Mammary epithelial cell (primary cell): ENCODE results near the gene MTURN.

Source experiments
- EZH2 ChIP-seq: IDR thresholded peaks from 2 replicates; pipeline ENCODE4 v1.6.1; 2012; ENCODE audit warnings: low read length, inconsistent platforms, borderline replicate concordance
- TF ChIP-seq, protein P1 (sequence below), 2 donors: IDR thresholded peaks in 1 of 2; conservative IDR thresholded peaks in 1 of 2; 2 replicates each; pipeline ENCODE4 v1.5.1; 2011 to 2012; ENCODE audit warnings: inconsistent platforms in 2 of 2, low read length in 2 of 2, mild to moderate bottlenecking in 2 of 2, control low read depth in 1 of 2, low read depth in 1 of 2; ENCODE audit not compliant: insufficient read depth in 1 of 2; ENCODE audit errors: extremely low read depth in 1 of 2

DNA sequence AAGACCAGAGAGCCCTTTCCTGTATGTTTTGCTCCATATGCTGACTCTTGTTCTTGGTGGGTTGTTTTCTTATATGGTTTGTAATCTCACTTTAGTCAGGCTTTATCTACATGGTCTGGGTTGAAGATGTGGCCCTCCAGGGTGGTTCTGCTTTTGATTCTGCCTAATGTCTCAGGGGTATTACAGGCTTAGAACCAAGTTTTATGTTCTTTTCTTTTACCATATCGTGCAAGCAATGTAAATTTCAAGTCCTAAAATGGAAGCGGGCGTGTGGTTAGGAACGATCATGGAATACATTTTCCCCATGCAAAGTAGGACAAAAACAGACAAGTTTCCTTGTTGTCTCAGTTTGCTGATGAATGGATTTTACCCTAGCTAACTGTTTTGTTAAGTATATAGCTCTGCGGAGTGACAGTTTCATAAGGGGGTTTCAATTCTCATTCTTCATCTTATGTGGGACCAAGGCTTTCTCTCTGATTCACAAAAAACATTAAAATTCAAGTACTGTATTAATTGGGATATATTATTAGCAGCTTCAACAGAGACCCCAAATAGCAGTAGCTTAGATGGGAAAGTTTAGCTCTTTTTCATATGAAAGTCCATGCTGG lies 58.7 kb downstream of the MTURN start:
- TF ChIP-seq, protein P1, sequence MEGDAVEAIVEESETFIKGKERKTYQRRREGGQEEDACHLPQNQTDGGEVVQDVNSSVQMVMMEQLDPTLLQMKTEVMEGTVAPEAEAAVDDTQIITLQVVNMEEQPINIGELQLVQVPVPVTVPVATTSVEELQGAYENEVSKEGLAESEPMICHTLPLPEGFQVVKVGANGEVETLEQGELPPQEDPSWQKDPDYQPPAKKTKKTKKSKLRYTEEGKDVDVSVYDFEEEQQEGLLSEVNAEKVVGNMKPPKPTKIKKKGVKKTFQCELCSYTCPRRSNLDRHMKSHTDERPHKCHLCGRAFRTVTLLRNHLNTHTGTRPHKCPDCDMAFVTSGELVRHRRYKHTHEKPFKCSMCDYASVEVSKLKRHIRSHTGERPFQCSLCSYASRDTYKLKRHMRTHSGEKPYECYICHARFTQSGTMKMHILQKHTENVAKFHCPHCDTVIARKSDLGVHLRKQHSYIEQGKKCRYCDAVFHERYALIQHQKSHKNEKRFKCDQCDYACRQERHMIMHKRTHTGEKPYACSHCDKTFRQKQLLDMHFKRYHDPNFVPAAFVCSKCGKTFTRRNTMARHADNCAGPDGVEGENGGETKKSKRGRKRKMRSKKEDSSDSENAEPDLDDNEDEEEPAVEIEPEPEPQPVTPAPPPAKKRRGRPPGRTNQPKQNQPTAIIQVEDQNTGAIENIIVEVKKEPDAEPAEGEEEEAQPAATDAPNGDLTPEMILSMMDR (conservative IDR thresholded peaks at IDR 0.05 in 1 of 2, IDR thresholded peaks at IDR 0.05 in 1 of 2; ENCODE audit: extremely low read depth in 1 of 2, insufficient read depth in 1 of 2, low read depth in 1 of 2, low read length in 2 of 2): no peak
- TF ChIP-seq EZH2: no peak
